OCI-LY3 (cell line): ENCODE measurements around the gene TEC.

Source experiments
- EZH2phosphoT487 ChIP-seq: fragments of 200-600 bp; shearing (Covaris generic); IDR thresholded peaks from 2 replicates; pipeline ENCODE4 v1.6.1; 2018; ENCODE audit warnings: antibody characterized with exemption, mixed run types, low read depth
- TF ChIP-seq, protein P1 (sequence below): fragments of 200-600, 300-600 bp; sonication (generic); IDR thresholded peaks from 2 replicates; pipeline ENCODE4 v1.5.1; 2014; ENCODE audit warnings: antibody characterized with exemption, low read length, low read depth

- TF ChIP-seq, protein P1, sequence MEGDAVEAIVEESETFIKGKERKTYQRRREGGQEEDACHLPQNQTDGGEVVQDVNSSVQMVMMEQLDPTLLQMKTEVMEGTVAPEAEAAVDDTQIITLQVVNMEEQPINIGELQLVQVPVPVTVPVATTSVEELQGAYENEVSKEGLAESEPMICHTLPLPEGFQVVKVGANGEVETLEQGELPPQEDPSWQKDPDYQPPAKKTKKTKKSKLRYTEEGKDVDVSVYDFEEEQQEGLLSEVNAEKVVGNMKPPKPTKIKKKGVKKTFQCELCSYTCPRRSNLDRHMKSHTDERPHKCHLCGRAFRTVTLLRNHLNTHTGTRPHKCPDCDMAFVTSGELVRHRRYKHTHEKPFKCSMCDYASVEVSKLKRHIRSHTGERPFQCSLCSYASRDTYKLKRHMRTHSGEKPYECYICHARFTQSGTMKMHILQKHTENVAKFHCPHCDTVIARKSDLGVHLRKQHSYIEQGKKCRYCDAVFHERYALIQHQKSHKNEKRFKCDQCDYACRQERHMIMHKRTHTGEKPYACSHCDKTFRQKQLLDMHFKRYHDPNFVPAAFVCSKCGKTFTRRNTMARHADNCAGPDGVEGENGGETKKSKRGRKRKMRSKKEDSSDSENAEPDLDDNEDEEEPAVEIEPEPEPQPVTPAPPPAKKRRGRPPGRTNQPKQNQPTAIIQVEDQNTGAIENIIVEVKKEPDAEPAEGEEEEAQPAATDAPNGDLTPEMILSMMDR = no peak
- TF ChIP-seq EZH2phosphoT487 = no peak
Observed at GRCh38 chr4:48103483-48104139, 166.0 kb downstream of the TEC start.
